Osteocyte (in vitro differentiated cells): ENCODE measurements around the gene SECISBP2L. TPM values are rescaled to one million over a fixed set of nuclear protein-coding genes. Genes with fewer than 3 reads are reported as not detected.
A peak's percentile ranks its signal among the peaks of the same experiment; 100 is the strongest.

Experiments
- DNase-seq: peaks from one replicate; pipeline ENCODE4 v3.0.0; 2021; ENCODE audit warnings: mixed read lengths; ENCODE audit not compliant: unreplicated experiment; ENCODE audit errors: extremely low spot score
- H3K27ac Mint-ChIP-seq: one replicate; pipeline ENCODE4 v1.8.0; 2021; ENCODE audit warnings: mild to moderate bottlenecking, mixed read lengths; ENCODE audit not compliant: unreplicated experiment
- H3K27me3 Mint-ChIP-seq: one replicate; pipeline ENCODE4 v1.8.0; 2021; ENCODE audit warnings: mixed read lengths; ENCODE audit not compliant: unreplicated experiment
- H3K36me3 Mint-ChIP-seq: one replicate; pipeline ENCODE4 v1.8.0; 2021; ENCODE audit warnings: mixed read lengths; ENCODE audit not compliant: unreplicated experiment
- H3K4me1 Mint-ChIP-seq: one replicate; pipeline ENCODE4 v1.8.0; 2021; ENCODE audit warnings: mixed read lengths; ENCODE audit not compliant: unreplicated experiment
- H3K4me3 Mint-ChIP-seq: one replicate; pipeline ENCODE4 v1.8.0; 2021; ENCODE audit warnings: mild to moderate bottlenecking, moderate library complexity, mixed read lengths; ENCODE audit not compliant: unreplicated experiment
- H3K9me3 Mint-ChIP-seq: one replicate; pipeline ENCODE4 v1.8.0; 2021; ENCODE audit warnings: mixed read lengths; ENCODE audit not compliant: unreplicated experiment
- long read RNA-seq: library from polyadenylated mRNA; unstranded; transcript quantifications from one replicate; pipeline ENCODE4 v2.0.0, GENCODE V29; 2021
- total RNA-seq: library from RNA; stranded (reverse); gene quantifications from 2 replicates; pipeline ENCODE4 v1.2.1, GENCODE V29; 2021
- TF ChIP-seq, protein P1 (sequence below): fragments of 200-600 bp; sonication (generic); IDR thresholded peaks from 2 replicates; pipeline ENCODE4 v1.5.0; 2021; ENCODE audit warnings: antibody characterized with exemption, mild to moderate bottlenecking, moderate library complexity

SECISBP2L gene, protein sequence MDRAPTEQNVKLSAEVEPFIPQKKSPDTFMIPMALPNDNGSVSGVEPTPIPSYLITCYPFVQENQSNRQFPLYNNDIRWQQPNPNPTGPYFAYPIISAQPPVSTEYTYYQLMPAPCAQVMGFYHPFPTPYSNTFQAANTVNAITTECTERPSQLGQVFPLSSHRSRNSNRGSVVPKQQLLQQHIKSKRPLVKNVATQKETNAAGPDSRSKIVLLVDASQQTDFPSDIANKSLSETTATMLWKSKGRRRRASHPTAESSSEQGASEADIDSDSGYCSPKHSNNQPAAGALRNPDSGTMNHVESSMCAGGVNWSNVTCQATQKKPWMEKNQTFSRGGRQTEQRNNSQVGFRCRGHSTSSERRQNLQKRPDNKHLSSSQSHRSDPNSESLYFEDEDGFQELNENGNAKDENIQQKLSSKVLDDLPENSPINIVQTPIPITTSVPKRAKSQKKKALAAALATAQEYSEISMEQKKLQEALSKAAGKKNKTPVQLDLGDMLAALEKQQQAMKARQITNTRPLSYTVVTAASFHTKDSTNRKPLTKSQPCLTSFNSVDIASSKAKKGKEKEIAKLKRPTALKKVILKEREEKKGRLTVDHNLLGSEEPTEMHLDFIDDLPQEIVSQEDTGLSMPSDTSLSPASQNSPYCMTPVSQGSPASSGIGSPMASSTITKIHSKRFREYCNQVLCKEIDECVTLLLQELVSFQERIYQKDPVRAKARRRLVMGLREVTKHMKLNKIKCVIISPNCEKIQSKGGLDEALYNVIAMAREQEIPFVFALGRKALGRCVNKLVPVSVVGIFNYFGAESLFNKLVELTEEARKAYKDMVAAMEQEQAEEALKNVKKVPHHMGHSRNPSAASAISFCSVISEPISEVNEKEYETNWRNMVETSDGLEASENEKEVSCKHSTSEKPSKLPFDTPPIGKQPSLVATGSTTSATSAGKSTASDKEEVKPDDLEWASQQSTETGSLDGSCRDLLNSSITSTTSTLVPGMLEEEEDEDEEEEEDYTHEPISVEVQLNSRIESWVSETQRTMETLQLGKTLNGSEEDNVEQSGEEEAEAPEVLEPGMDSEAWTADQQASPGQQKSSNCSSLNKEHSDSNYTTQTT
- 47.7 TPM in 2 replicates for total RNA-seq
- long read RNA-seq, full-length matches to known transcripts, result 3 of 125 reads
- long read RNA-seq, partial matches to known transcripts, result 113 of 125 reads
- long read RNA-seq, other reads (novel, unspliced or antisense), result 9 of 125 reads

DNA sequence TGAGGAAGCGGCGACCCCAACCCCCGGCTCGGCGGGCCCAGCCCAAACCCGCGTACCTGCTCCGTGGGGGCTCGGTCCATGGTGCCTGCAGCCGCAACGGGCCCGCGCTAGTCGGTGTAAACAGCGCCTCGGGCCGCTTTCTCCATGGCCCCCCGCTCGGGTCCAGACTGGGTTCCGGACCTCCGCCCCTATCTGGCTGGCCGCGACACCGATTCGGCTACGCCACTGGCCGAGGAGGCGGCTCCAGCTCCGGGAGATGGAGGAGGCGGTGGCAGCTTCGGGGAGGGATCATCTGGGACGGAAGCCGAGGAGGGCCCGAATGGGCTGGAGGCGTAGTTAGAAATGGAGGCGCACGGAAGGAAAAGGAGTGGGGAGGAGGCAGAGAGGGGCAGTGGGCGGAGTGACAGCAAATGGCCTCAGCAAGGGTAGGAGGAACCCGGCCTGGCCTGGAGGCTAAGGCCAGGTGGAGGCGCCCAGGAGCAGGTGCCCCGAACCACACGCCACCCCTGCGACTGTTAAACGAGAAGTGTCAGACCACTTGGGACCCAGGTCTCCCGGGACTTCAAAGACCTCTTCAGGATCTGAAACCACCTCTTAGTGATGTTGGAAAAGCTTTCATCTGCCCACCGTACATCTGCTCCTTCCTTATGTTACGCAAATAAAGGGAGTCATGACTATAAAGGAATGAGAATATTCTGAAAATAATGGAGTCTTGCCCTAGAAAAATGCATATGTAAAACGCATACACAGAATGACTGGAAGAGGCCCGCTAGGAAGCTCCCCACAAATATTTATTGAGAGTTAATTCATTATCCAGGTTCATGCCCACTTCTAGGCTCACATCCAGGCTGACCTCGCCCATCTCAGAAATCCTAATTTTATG, at the start of gene SECISBP2L:
Gene SECISBP2L, minus strand, starts transcription at position 227 of the 883 bp plus-strand sequence. Its CDS starts 147 bp downstream, at position 80.
- TF ChIP-seq, protein P1, sequence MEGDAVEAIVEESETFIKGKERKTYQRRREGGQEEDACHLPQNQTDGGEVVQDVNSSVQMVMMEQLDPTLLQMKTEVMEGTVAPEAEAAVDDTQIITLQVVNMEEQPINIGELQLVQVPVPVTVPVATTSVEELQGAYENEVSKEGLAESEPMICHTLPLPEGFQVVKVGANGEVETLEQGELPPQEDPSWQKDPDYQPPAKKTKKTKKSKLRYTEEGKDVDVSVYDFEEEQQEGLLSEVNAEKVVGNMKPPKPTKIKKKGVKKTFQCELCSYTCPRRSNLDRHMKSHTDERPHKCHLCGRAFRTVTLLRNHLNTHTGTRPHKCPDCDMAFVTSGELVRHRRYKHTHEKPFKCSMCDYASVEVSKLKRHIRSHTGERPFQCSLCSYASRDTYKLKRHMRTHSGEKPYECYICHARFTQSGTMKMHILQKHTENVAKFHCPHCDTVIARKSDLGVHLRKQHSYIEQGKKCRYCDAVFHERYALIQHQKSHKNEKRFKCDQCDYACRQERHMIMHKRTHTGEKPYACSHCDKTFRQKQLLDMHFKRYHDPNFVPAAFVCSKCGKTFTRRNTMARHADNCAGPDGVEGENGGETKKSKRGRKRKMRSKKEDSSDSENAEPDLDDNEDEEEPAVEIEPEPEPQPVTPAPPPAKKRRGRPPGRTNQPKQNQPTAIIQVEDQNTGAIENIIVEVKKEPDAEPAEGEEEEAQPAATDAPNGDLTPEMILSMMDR, result peak; percentile 28
- Mint-ChIP-seq H3K27me3 (no peaks in the 10 kb centered on the region), H3K4me1 (peaks cover 30% of the 10 kb centered on the region), H3K9me3 (no peaks in the 10 kb centered on the region), H3K4me3 (peak within 1 kb of the TSS; percentile 91), H3K36me3 (peaks cover 3% of the 10 kb centered on the region), H3K27ac (peak within 1 kb of the TSS; percentile 91)
- DNase-seq, result peak; percentile 96

DNA sequence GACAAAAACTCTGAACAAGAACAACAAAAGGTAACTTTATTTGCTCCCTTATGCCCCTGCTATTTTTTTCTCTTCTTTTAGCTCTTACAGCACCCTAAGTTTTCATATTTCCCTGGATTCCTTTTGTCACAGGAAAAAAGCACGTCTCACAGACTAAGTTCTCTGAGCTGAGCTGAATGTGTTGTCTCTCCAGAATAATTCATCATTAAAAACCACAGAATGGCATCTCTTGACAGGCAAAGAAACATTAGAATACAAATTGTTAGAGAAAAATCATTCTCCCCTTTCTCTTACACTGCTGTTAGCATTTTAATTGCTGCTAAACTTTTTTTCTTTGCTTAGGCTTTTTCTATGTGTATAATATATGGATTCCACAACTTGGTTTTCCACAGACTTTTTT, 48.7 kb upstream of the SECISBP2L start:
- no peaks in the 10 kb centered on the region for H3K27me3 Mint-ChIP-seq

DNA sequence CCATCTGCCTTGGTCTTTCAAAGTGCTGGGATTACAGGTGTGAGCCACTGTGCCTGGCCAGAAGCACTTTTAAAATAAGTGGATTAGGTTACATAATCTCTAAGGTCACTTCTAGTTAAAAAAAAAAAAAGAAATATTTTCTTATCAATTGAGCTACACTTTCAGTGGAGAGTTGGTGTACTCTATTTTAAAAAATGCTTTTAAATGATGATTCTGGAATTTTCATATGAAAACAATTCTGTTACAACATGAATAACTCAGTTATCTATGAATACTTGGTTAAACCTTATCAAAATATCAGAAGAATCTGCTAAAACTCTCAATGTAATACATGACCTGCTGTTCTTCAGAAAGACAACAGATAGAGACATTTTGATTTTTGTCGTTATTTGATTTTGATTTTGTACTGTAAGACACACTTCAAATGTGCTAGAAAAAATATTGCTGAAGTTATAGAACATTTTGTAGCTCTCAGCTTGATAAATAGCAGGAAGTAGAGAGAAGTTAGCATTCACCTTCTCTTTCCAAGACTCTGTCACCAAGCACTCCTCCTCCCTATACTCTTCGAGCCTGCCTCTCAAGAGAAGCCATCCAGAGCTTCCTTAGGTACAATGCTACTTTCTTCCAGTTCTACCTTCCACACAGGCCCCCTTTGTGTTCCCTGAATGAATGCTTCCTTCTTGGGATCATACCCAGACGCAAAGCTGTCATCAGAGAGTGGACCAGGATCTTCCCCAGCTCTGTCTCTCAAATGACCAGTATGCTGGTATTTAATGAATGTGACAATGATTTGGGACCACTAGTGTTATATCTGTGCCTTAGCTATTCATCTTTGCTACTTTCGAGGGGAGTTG, 47.2 kb upstream of the SECISBP2L start:
- Mint-ChIP-seq H3K9me3 (no peaks in the 10 kb centered on the region), H3K27ac (no peak overlapping the region), H3K27me3 (no peaks in the 10 kb centered on the region), H3K4me1 (no peaks in the 10 kb centered on the region), H3K4me3 (no peak overlapping the region), H3K36me3 (no peaks in the 10 kb centered on the region)
- TF ChIP-seq, protein P1, result no peak
- DNase-seq, result no peak

More for the DNA sequence above, 48.7 kb upstream of the SECISBP2L start:
- no peak overlapping the region for H3K27ac Mint-ChIP-seq
- peaks cover 2% of the 10 kb centered on the region for H3K36me3 Mint-ChIP-seq
- DNase-seq, result no peak
- no peaks in the 10 kb centered on the region for H3K9me3 Mint-ChIP-seq
- TF ChIP-seq, protein P1, result no peak
- no peak overlapping the region for H3K4me3 Mint-ChIP-seq
- H3K4me1 Mint-ChIP-seq, result no peaks in the 10 kb centered on the region

DNA sequence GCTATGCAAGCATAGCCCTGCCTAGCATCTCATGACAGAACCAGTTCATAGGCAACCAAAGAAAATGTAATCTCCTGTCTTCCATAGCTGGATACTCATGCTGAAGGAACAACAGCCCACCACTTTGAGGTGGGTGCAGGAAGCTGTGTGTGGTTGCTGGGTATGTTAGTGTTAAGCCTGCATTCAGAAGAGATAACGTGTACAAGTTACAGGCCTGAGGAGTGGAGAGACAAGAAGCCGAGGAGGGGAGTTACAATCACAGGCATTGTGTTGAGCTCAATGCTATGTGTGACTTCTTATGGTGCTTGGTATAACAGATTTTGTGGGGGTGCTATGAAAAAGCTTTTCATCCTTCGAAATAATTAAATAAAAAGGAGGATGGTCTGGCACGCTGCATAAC, 42.8 kb upstream of the SECISBP2L start:
- DNase-seq, result no peak
- H3K9me3 Mint-ChIP-seq, result no peaks in the 10 kb centered on the region
- no peak overlapping the region for H3K4me3 Mint-ChIP-seq
- H3K27ac Mint-ChIP-seq, result no peak overlapping the region
- H3K36me3 Mint-ChIP-seq, result no peaks in the 10 kb centered on the region
- H3K4me1 Mint-ChIP-seq, result no peaks in the 10 kb centered on the region
- TF ChIP-seq, protein P1, result no peak
- no peaks in the 10 kb centered on the region for H3K27me3 Mint-ChIP-seq
